ENCODE measurements around the gene CD82.
"Not testable (repeated sequence)": the region's sequence is repeated elsewhere in the genome, so short reads cannot be mapped to it uniquely, and the experiment has no call there.

Gene CD82

GRCh38 chr11:44643217-44643616 lies 77.8 kb downstream of the CD82 start:
- DNase-seq = no peak

- no peak for DNase-seq
Measured at GRCh38 chr11:44645827-44646226, 80.4 kb downstream of the CD82 start.

- not testable (repeated sequence) for DNase-seq
Measured at GRCh38 chr11:44647255-44647955, 81.9 kb downstream of the CD82 start.

GRCh38 chr11:44648109-44648508 lies 82.6 kb downstream of the CD82 start:
- DNase-seq = no peak

GRCh38 chr11:44651535-44652155 lies 86.2 kb downstream of the CD82 start:
- DNase-seq = no peak

- no peak for DNase-seq
Measured at GRCh38 chr11:44652901-44653644, 87.6 kb downstream of the CD82 start.

- no peak for DNase-seq
Measured at GRCh38 chr11:44654057-44654456, 88.6 kb downstream of the CD82 start.

- DNase-seq = no peak
Measured at GRCh38 chr11:44654596-44654995, 89.1 kb downstream of the CD82 start.

- DNase-seq = no peak
Measured at GRCh38 chr11:44657836-44658505, 92.5 kb downstream of the CD82 start.

- DNase-seq = no peak
Measured at GRCh38 chr11:44658506-44658850, 93.0 kb downstream of the CD82 start.

GRCh38 chr11:44659641-44660040 lies 94.2 kb downstream of the CD82 start:
- no peak for DNase-seq

- not testable (repeated sequence) for DNase-seq
Measured at GRCh38 chr11:44660535-44660934, 95.1 kb downstream of the CD82 start.

- DNase-seq = no peak
Measured at GRCh38 chr11:44661311-44661717, 95.9 kb downstream of the CD82 start.
